GM12878 (cell line): ENCODE data around the gene DIP2B. TPM values are rescaled to one million over a fixed set of nuclear protein-coding genes. Genes with fewer than 3 reads are reported as not detected.
A peak's percentile ranks its signal among the peaks of the same experiment; 100 is the strongest.

Experiments used
- ATAC-seq: fragments of 200-7000 bp; cut with Tn5 transposase; 3 replicates; pipeline ENCODE4 v1.9.1; 2020; ENCODE audit warnings: mild to moderate bottlenecking, moderate library complexity
- BruUV-seq: library from RNA; stranded (reverse); fragments of 400-500 nt; replicated peaks from 2 replicates; lab custom pipeline; 2021; lab: Mats Ljungman, UMichigan
- CTCF ChIA-PET: fragments of 300-600 bp; sonication (Branson Sonifier 250); formaldehyde crosslinking; extraction: SDS; loops from one replicate; lab custom pipeline; 2021; ENCODE audit warnings: inconsistent platforms; lab: Yijun Ruan, JAX
- POLR2A ChIA-PET: fragments of 350-600 bp; formaldehyde crosslinking; extraction: SDS; loops from one replicate; lab custom pipeline; 2021; ENCODE audit warnings: inconsistent platforms; lab: Charles Lee
- RAD21 ChIA-PET: fragments of 300-600 bp; sonication (Branson Sonifier 250); formaldehyde crosslinking; loops from one replicate; lab custom pipeline; 2023; ENCODE audit warnings: antibody characterized with exemption; ENCODE audit not compliant: unreplicated experiment; lab: Charles Lee
- SMC1A ChIA-PET: fragments of 300-600 bp; sonication (Branson Sonifier 250); formaldehyde crosslinking; loops from one replicate; lab custom pipeline; 2023; ENCODE audit not compliant: unreplicated experiment, uncharacterized antibody; lab: Charles Lee
- DNase-seq: peaks from one replicate; pipeline ENCODE4 v3.0.0-alpha.2; 2011; ENCODE audit warnings: low read depth, low spot score
- FAIRE-seq: peaks from 3 replicates; lab custom pipeline; 2011; peaks lifted over from hg19 to GRCh38; lab: Jason Lieb, UNC
- H2AFZ ChIP-seq: 2 replicates; pipeline ENCODE4 v1.6.0; 2011; ENCODE audit warnings: low read depth, low read length, control low read depth; ENCODE audit not compliant: control insufficient read depth
- H3K27ac ChIP-seq: 2 replicates; pipeline ENCODE4 v1.5.1; 2011; ENCODE audit warnings: control low read depth; ENCODE audit not compliant: control insufficient read depth, insufficient read depth
- H3K27me3 ChIP-seq, 2 experiments: replicated peaks in 1 of 2; 2 replicates each; pipeline versions ENCODE4 v1.6.0 to v1.6.1; 2011; ENCODE audit warnings: low read length in 1 of 2; ENCODE audit not compliant: control insufficient read depth in 2 of 2, insufficient read depth in 2 of 2
- H3K36me3 ChIP-seq, 2 experiments: 2 replicates each; pipeline ENCODE4 v1.5.1; 2011; ENCODE audit warnings: low read length in 1 of 2; ENCODE audit not compliant: control insufficient read depth in 2 of 2, insufficient read depth in 2 of 2
- H3K4me1 ChIP-seq: 2 replicates; pipeline ENCODE4 v1.6.1; 2011; ENCODE audit warnings: mild to moderate bottlenecking, low read length, moderate library complexity, mixed read lengths; ENCODE audit not compliant: control insufficient read depth, insufficient read depth
- H3K4me2 ChIP-seq: 2 replicates; pipeline ENCODE4 v1.6.0; 2011; ENCODE audit warnings: control low read depth; ENCODE audit not compliant: control insufficient read depth, insufficient read depth
- H3K4me3 ChIP-seq: fragments of 200-600 bp; sonication (generic); 2 replicates; pipeline ENCODE4 v1.5.1; 2016
- H3K79me2 ChIP-seq: 2 replicates; pipeline ENCODE4 v1.6.0; 2011; ENCODE audit warnings: low read length; ENCODE audit not compliant: control insufficient read depth, insufficient read depth
- H3K9ac ChIP-seq: 2 replicates; pipeline ENCODE4 v1.8.0; 2011; ENCODE audit warnings: low read length, control low read depth, mixed read lengths; ENCODE audit not compliant: control insufficient read depth, insufficient read depth
- H3K9me3 ChIP-seq: replicated peaks from 3 replicates; pipeline ENCODE4 v1.5.1; 2011; ENCODE audit warnings: mild to moderate bottlenecking, low read length; ENCODE audit not compliant: control insufficient read depth, insufficient read depth
- H4K20me1 ChIP-seq: 2 replicates; pipeline ENCODE4 v1.6.0; 2011; ENCODE audit not compliant: control insufficient read depth, insufficient read depth
- BCL11A ChIP-seq: IDR thresholded peaks from 2 replicates; pipeline ENCODE4 v1.6.1; 2011; ENCODE audit warnings: low read depth, low read length
- CBFB ChIP-seq: IDR thresholded peaks from 2 replicates; pipeline ENCODE4 v1.6.1; 2016; ENCODE audit warnings: antibody characterized with exemption, low read depth
- CHD4 ChIP-seq: fragments of 200-600 bp; sonication (generic); IDR thresholded peaks from 2 replicates; pipeline ENCODE4 v1.6.1; 2016; ENCODE audit warnings: mild to moderate bottlenecking
- FOXM1 ChIP-seq: IDR thresholded peaks from 2 replicates; pipeline ENCODE4 v1.6.1; 2012; ENCODE audit warnings: low read depth, mild to moderate bottlenecking, inconsistent platforms, low read length, moderate library complexity
- HDAC2 ChIP-seq: fragments of 200-600 bp; sonication (generic); IDR thresholded peaks from 2 replicates; pipeline ENCODE4 v1.6.1; 2017
- IKZF1 ChIP-seq: fragments of 450-650 bp; conservative IDR thresholded peaks from 2 replicates; pipeline ENCODE4 v1.6.1; 2017; ENCODE audit warnings: antibody characterized with exemption, mild to moderate bottlenecking
- MTA2 ChIP-seq: fragments of 450-650 bp; IDR thresholded peaks from 2 replicates; pipeline ENCODE4 v1.6.1; 2016; ENCODE audit warnings: low read depth, mild to moderate bottlenecking, moderate library complexity
- NFIC ChIP-seq: IDR thresholded peaks from 2 replicates; pipeline ENCODE4 v1.6.1; 2012; ENCODE audit warnings: low read depth, mild to moderate bottlenecking, inconsistent platforms, low read length, moderate library complexity
- NR2F1 ChIP-seq: fragments of 450-650 bp; conservative IDR thresholded peaks from 2 replicates; pipeline ENCODE4 v1.6.1; 2017; ENCODE audit warnings: mild to moderate bottlenecking
- SMAD1 ChIP-seq: fragments of 450-650 bp; IDR thresholded peaks from 2 replicates; pipeline ENCODE4 v1.6.1; 2018; ENCODE audit warnings: mild to moderate bottlenecking, low read depth; ENCODE audit not compliant: partially characterized antibody
- TAF1 ChIP-seq: IDR thresholded peaks from 2 replicates; pipeline ENCODE4 v1.6.1; 2011; ENCODE audit warnings: mild to moderate bottlenecking, low read depth, low read length, borderline replicate concordance
- TCF12 ChIP-seq: IDR thresholded peaks from 2 replicates; pipeline ENCODE4 v1.6.1; 2011; ENCODE audit warnings: low read depth, mild to moderate bottlenecking, low read length
- YY1 ChIP-seq: IDR thresholded peaks from 2 replicates; pipeline ENCODE4 v1.6.1; 2011; ENCODE audit warnings: low read depth, mild to moderate bottlenecking, low read length
- WGBS: methylation state at CpG from one replicate; pipeline ENCODE4 v1.1.6; 2016; ENCODE audit warnings: low lambda C conversion rate; ENCODE audit not compliant: insufficient replicate concordance, insufficient coverage; ENCODE audit errors: missing lambda C conversion rate; 5-methylcytosine and 5-hydroxymethylcytosine counted together
- in situ Hi-C: fragments of 300-500 bp; cut with MboI; formaldehyde crosslinking; loops from 9 replicates; pipeline ENCODE4 v1.14.3; 2018; ENCODE audit warnings: mixed read lengths
- intact Hi-C: fragments of 100-400 bp; cut with micrococcal nuclease; formaldehyde crosslinking; loops from one replicate; pipeline ENCODE4 v1.14.2; 2022; ENCODE audit not compliant: unreplicated experiment
- polyA plus RNA-seq, 11 experiments: library from polyadenylated mRNA; depleted of rRNA in 4 of 11; unstranded in 6 of 11; stranded (reverse) in 5 of 11; fragments of >200 nt; fragmentation: Nextera tagmentation in 4 of 11; fragmentation: Illumina TruSeq in 1 of 11; extraction: Ambion mirVana in 4 of 11; extraction: Trizol in 1 of 11; gene quantifications; 1 replicate in 1 of 11; 2 replicates in 10 of 11; pipeline versions ENCODE4 v1.2.1 to v1.2.3, GENCODE V29; 2011 to 2016; ENCODE audit warnings: inconsistent platforms in 2 of 11, missing spikeins in 2 of 11, low read depth in 1 of 11
- total RNA-seq, 4 experiments: library from RNA; depleted of rRNA in 3 of 4; stranded (reverse); fragments of >200 nt in 3 of 4; fragmentation: Illumina TruSeq in 1 of 4; extraction: Trizol in 1 of 4; gene quantifications; 2 replicates each; pipeline versions ENCODE4 v1.2.1 to v1.2.3, GENCODE V29; 2013 to 2021
- TF ChIP-seq, protein P1 (sequence below): fragments of 450-650 bp; IDR thresholded peaks from 2 replicates; pipeline ENCODE4 v1.6.1; 2016; ENCODE audit warnings: mild to moderate bottlenecking
- TF ChIP-seq, protein P2 (sequence below): fragments of 450-650 bp; formaldehyde crosslinking; IDR thresholded peaks from 2 replicates; pipeline ENCODE4 v1.4.0; 2022; ENCODE audit warnings: mild to moderate bottlenecking, moderate library complexity

Gene DIP2B
- total and polyA plus RNA-seq, 10 of the 15 experiments (the other 5 are each of a cell fraction or from before 2014, with no cell fraction given) = 4.5 to 30.0 (median 18.6) TPM

DNA sequence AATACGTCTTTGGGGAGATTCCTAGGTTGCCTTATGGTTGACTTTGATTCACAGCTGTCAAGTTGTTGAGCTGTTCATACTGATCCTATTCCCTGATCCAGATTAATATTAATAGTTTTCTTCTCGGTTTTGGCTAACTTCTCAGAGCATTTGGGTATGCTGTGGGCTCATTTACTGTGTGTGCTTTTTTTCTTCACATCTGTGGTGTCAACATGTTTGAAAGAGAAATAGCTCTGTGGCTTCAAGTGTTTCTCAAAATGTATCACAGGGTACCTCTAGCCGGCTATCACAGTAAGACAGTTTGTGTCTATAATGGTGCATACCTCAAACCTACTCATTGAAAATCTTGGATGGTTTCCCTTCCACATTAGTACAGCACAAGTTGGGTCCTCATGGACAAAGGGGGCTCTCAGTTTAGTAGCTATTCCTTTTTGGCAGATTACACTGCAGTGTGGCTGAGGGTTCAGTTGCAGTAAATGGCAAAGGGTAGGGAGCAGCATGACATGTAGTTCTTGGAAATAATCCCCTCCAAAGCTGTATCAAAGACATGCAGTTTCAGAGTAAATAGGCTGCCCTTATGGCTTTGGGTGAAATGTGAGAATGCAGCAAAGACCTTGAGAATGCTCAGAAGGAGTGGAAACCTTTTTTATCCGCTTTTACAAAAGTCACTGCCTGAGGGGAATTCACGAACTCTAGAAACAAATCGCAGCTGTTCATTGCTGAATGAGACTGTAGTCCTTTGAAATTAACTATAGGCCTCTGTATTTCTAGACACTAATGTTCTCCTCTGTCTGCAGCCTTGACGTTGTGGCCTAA lies 156.7 kb downstream of the DIP2B start:
- H3K4me1 ChIP-seq = peaks cover 50% of the 10 kb centered on the region
- in situ Hi-C loops (no loop called here), intact Hi-C loops (loop anchor here (2.0 kb wide), 1 partner anchor 23 kb away; no protein-coding TSS in a partner anchor)
- H3K27me3 ChIP-seq = no peaks in the 10 kb centered on the region
- ATAC-seq (peak; percentile 76), FAIRE-seq (peak; percentile 89), DNase-seq (peak; percentile 72)
- H3K79me2 ChIP-seq = peaks cover 3% of the 10 kb centered on the region
- under 1% methylated on average over 7 of the region's 7 CpGs for WGBS
- H3K9me3 ChIP-seq = no peaks in the 10 kb centered on the region
- peak overlapping the region; percentile 73 for H3K9ac ChIP-seq
- H3K4me3 ChIP-seq = no peak overlapping the region
- SMC1A ChIA-PET = interaction anchor here (0.9 to 4.8 kb wide), 15 partner anchors 9 to 183 kb away, joined by 3 to 35 read pairs (median 5); partner anchors contain the start of gene DIP2B
- POLR2A ChIA-PET = interaction anchor here (0.5 to 2.4 kb wide), 4 partner anchors 153 to 411 kb away, joined by 3 to 8 read pairs (median 4); no protein-coding TSS in a partner anchor
- CTCF ChIA-PET = interaction anchor here (0.6 to 7.2 kb wide), 11 partner anchors 11 to 624 kb away, joined by 3 to 76 read pairs (median 4); partner anchors contain the start of genes COX14 and DIP2B
- no peaks in the 10 kb centered on the region for H3K36me3 ChIP-seq
- H3K27ac ChIP-seq = peak overlapping the region; percentile 83
- no peaks in the 10 kb centered on the region for H4K20me1 ChIP-seq
- H2AFZ ChIP-seq = peak overlapping the region; percentile 39
- H3K4me2 ChIP-seq = peak overlapping the region; percentile 90
- no TSS peak for BruUV-seq
- RAD21 ChIA-PET = interaction anchor here (0.8 to 4.0 kb wide), 9 partner anchors 17 to 156 kb away, joined by 4 to 30 read pairs (median 6); partner anchors contain the start of gene DIP2B
- TF ChIP-seq HDAC2 (no peak), CHD4 (peak; percentile 57; the same call in 1 of the 2 replicates), TCF12 (peak; percentile 64), BCL11A (no peak; the same call in 1 of the 2 replicates), CBFB (no peak), SMAD1 (no peak), TAF1 (no peak), FOXM1 (no peak; the same call in none of the 2 replicates), YY1 (no peak), IKZF1 (peak; percentile 54), MTA2 (peak; percentile 55; the same call in 1 of the 2 replicates), NFIC (peak; percentile 82), NR2F1 (0 out of 2 replicates have a peak, but pooled peaks have one; percentile 9)
- TF ChIP-seq, protein P1, sequence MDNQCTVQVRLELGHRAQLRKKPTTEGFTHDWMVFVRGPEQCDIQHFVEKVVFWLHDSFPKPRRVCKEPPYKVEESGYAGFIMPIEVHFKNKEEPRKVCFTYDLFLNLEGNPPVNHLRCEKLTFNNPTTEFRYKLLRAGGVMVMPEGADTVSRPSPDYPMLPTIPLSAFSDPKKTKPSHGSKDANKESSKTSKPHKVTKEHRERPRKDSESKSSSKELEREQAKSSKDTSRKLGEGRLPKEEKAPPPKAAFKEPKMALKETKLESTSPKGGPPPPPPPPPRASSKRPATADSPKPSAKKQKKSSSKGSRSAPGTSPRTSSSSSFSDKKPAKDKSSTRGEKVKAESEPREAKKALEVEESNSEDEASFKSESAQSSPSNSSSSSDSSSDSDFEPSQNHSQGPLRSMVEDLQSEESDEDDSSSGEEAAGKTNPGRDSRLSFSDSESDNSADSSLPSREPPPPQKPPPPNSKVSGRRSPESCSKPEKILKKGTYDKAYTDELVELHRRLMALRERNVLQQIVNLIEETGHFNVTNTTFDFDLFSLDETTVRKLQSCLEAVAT = no peak
- TF ChIP-seq, protein P2, sequence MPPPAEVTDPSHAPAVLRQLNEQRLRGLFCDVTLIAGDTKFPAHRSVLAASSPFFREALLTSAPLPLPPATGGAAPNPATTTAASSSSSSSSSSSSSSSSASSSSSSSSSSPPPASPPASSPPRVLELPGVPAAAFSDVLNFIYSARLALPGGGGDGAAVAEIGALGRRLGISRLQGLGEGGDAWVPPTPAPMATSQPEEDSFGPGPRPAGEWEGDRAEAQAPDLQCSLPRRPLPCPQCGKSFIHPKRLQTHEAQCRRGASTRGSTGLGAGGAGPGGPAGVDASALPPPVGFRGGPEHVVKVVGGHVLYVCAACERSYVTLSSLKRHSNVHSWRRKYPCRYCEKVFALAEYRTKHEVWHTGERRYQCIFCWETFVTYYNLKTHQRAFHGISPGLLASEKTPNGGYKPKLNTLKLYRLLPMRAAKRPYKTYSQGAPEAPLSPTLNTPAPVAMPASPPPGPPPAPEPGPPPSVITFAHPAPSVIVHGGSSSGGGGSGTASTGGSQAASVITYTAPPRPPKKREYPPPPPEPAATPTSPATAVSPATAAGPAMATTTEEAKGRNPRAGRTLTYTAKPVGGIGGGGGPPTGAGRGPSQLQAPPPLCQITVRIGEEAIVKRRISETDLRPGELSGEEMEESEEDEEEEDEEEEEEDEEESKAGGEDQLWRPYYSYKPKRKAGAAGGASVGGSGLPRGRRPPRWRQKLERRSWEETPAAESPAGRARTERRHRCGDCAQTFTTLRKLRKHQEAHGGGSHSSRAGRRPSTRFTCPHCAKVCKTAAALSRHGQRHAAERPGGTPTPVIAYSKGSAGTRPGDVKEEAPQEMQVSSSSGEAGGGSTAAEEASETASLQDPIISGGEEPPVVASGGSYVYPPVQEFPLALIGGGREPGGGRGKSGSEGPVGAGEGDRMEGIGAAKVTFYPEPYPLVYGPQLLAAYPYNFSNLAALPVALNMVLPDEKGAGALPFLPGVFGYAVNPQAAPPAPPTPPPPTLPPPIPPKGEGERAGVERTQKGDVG (CRISPR knock-in tag) = no peak
